Liver (tissue), 2 donors: ENCODE data around the gene CASTOR1.

Experiments
- TF ChIP-seq, protein P1 (sequence below): fragments of 150-350 bp; IDR thresholded peaks from 2 replicates; pipeline ENCODE4 v1.5.1; 2017; ENCODE audit warnings: improper control_type of control experiment, low read depth, low read length; ENCODE audit not compliant: missing input control
- TF ChIP-seq, protein P2 (sequence below): IDR thresholded peaks from 2 replicates; pipeline ENCODE4 v1.6.1; 2016; ENCODE audit warnings: antibody characterized with exemption, mild to moderate bottlenecking
- donor health status: healthy.

DNA sequence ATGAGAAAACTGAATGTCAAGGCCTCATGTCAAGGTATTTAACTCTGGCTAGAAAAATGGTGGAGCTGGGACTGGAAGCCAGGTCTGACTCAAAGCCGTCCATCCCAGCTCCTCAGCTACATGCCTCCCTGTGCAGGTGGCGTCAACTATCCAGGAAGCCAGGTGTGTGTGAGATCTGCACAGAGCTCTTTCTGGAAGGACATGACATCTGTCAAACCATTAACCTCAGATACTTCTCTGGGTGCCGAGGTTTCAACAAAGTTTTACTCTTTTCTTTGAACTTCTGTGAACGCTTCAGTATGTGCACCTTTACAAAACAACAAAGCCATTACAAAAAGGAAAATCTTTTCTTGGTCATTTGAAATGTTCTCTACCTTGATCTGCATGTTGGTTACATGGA, 7.0 kb upstream of the CASTOR1 start:
- TF ChIP-seq, protein P1, sequence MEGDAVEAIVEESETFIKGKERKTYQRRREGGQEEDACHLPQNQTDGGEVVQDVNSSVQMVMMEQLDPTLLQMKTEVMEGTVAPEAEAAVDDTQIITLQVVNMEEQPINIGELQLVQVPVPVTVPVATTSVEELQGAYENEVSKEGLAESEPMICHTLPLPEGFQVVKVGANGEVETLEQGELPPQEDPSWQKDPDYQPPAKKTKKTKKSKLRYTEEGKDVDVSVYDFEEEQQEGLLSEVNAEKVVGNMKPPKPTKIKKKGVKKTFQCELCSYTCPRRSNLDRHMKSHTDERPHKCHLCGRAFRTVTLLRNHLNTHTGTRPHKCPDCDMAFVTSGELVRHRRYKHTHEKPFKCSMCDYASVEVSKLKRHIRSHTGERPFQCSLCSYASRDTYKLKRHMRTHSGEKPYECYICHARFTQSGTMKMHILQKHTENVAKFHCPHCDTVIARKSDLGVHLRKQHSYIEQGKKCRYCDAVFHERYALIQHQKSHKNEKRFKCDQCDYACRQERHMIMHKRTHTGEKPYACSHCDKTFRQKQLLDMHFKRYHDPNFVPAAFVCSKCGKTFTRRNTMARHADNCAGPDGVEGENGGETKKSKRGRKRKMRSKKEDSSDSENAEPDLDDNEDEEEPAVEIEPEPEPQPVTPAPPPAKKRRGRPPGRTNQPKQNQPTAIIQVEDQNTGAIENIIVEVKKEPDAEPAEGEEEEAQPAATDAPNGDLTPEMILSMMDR = no peak
- TF ChIP-seq, protein P2, sequence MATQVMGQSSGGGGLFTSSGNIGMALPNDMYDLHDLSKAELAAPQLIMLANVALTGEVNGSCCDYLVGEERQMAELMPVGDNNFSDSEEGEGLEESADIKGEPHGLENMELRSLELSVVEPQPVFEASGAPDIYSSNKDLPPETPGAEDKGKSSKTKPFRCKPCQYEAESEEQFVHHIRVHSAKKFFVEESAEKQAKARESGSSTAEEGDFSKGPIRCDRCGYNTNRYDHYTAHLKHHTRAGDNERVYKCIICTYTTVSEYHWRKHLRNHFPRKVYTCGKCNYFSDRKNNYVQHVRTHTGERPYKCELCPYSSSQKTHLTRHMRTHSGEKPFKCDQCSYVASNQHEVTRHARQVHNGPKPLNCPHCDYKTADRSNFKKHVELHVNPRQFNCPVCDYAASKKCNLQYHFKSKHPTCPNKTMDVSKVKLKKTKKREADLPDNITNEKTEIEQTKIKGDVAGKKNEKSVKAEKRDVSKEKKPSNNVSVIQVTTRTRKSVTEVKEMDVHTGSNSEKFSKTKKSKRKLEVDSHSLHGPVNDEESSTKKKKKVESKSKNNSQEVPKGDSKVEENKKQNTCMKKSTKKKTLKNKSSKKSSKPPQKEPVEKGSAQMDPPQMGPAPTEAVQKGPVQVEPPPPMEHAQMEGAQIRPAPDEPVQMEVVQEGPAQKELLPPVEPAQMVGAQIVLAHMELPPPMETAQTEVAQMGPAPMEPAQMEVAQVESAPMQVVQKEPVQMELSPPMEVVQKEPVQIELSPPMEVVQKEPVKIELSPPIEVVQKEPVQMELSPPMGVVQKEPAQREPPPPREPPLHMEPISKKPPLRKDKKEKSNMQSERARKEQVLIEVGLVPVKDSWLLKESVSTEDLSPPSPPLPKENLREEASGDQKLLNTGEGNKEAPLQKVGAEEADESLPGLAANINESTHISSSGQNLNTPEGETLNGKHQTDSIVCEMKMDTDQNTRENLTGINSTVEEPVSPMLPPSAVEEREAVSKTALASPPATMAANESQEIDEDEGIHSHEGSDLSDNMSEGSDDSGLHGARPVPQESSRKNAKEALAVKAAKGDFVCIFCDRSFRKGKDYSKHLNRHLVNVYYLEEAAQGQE = no peak
